Upper lobe of left lung (tissue), 6 donors: ENCODE data around the gene LIAS. TPM values are rescaled to one million over a fixed set of nuclear protein-coding genes. Genes with fewer than 3 reads are reported as not detected.

Experiments used
- ATAC-seq, 2 donors: fragments of 200-7000 bp; cut with Tn5 transposase; one replicate each; pipeline ENCODE4 v1.9.1; 2022; ENCODE audit warnings: mild to moderate bottlenecking in 2 of 2, moderate library complexity in 2 of 2; ENCODE audit not compliant: low FRiP score in 2 of 2
- DNase-seq, 2 donors: peaks; one replicate each; pipeline ENCODE4 v3.0.0-alpha.2; 2019 to 2020
- H3K27ac ChIP-seq, 4 donors: fragments of 200-600 bp; sonication (generic); one replicate each; pipeline ENCODE4 v1.5.1; 2016 to 2019
- H3K27me3 ChIP-seq, 4 donors: fragments of 200-600 bp; sonication (generic); one replicate each; pipeline ENCODE4 v1.5.1; 2017 to 2019
- H3K36me3 ChIP-seq, 4 donors: fragments of 200-600 bp; sonication (generic); one replicate each; pipeline ENCODE4 v1.5.1; 2016 to 2019
- H3K4me1 ChIP-seq, 4 donors: fragments of 200-600 bp; sonication (generic); one replicate each; pipeline ENCODE4 v1.5.1; 2018 to 2019
- H3K4me3 ChIP-seq, 4 donors: fragments of 200-600 bp; sonication (generic); one replicate each; pipeline ENCODE4 v1.5.1; 2017 to 2019; ENCODE audit warnings: mild to moderate bottlenecking in 2 of 4, moderate library complexity in 1 of 4
- H3K9me3 ChIP-seq, 4 donors: fragments of 200-600 bp; sonication (generic); one replicate each; pipeline ENCODE4 v1.5.1; 2018 to 2019
- CTCF ChIP-seq, 6 experiments: fragments of 450-650 bp in 4 of 6; fragments of 200-600 bp in 2 of 6; sonication (generic) in 2 of 6; IDR thresholded peaks; one replicate each; pipeline ENCODE4 v1.5.1; 2016 to 2019; ENCODE audit warnings: antibody characterized with exemption in 6 of 6
- EP300 ChIP-seq, 4 donors: sonication (generic); formaldehyde crosslinking; IDR thresholded peaks; one replicate each; pipeline ENCODE4 v1.5.1; 2017; ENCODE audit warnings: antibody characterized with exemption in 4 of 4, control low read depth in 2 of 4
- POLR2A ChIP-seq, 4 donors: fragments of 450-650 bp; IDR thresholded peaks; one replicate each; pipeline ENCODE4 v1.5.1; 2016 to 2017; ENCODE audit warnings: antibody characterized with exemption in 4 of 4, mild to moderate bottlenecking in 2 of 4
- POLR2AphosphoS5 ChIP-seq, 2 donors: sonication (generic); formaldehyde crosslinking; IDR thresholded peaks; one replicate each; pipeline ENCODE4 v1.5.1; 2017; ENCODE audit warnings: antibody characterized with exemption in 2 of 2
- WGBS, 2 donors: methylation state at CpG; one replicate each; pipeline ENCODE4 v1.1.5; 2017 to 2018; 5-methylcytosine and 5-hydroxymethylcytosine counted together
- total RNA-seq, 6 donors: library from RNA; depleted of rRNA in 4 of 6; stranded (reverse); fragments of >200 nt in 4 of 6; gene quantifications; one replicate each; pipeline versions ENCODE4 v1.1.0 to v1.2.1, GENCODE V29; 2016 to 2021
- donor health status: DM: no; HTN: no; CAD: no; lungs with moderate emphysema.
- donor health status: DM: no; HTN: yes; CAD: no; lungs with severe emphysema.

The LIAS gene
- total RNA-seq, 6 donors from 2014 or later: 4.9 to 23.0 (median 10.8) TPM

DNA sequence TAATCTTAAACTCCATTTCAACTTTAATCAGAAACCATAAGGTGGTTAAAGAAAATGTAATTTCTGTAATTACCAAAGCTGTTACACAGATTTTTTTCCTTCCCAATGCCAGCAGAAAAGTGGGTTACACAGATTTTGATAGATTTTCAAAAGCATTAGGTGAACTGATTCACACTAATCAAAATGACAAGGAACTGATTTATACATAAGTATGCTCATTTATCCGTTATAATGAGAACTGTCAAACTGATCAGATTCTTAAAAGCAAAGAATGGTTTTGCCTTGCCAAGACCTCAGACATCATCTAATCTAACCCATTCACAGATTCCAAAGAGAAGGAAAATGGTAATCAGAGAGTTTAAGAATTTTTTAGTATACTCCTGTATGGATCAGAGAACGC is 63.2 kb downstream of the LIAS start:
- H3K27ac ChIP-seq: no peak overlapping the region
- peaks cover 5 to 16% (median 7%) of the 10 kb centered on the region in 4 donors for H3K4me1 ChIP-seq
- peaks cover 0 to 33% (median 5%) of the 10 kb centered on the region in 4 donors for H3K36me3 ChIP-seq
- TF ChIP-seq EP300 (IDR thresholded peaks at IDR 0.05) (no peak), POLR2A (IDR thresholded peaks at IDR 0.05) (no peak), CTCF (IDR thresholded peaks at IDR 0.05) (no peak), POLR2AphosphoS5 (IDR thresholded peaks at IDR 0.05) (no peak)
- no peak for DNase-seq
- 43 to 85% methylated on average over 2 of the region's 2 CpGs for WGBS, 2 donors
- H3K4me3 ChIP-seq: no peak overlapping the region
- no peaks in the 10 kb centered on the region for H3K9me3 ChIP-seq
- H3K27me3 ChIP-seq: no peaks in the 10 kb centered on the region
- no peak for ATAC-seq

DNA sequence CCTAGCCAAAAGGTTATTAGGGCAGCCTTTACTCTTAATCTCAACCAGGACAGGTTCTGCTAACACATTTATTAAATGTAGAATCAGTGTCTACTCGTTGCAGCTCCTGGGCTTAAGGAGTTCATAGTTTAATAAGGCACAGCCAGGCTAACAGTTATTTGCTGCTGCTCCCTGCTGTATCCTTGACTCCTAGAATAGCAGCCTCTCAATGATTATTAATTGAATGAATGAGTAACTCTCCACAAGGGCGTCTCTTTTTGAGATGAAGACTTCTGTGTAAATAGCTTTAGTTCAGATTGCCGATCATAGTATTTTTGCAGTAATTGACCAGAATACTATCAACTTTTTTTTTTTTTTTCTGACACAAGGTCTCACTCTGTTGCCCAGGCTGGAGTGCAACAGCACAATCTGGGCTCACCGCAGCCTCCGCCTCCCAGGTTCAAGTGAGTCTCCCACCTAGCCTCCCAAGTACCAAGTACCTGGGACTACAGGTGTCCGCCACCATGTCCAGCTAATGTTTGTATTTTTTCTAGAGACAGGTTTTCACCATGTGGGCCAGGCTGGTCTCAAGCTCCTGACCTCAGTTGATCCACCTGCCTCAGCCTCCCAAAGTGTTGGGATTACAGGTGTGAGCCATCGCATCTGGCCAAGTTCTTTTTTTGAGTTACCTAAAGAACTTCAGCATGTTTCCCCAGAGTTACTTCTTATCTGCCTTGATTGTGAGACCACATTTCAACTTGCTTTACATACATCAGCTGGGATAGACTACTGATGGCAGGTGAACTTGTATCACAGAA is 65.5 kb downstream of the LIAS start:
- Histone ChIP-seq H3K27ac (no peak overlapping the region), H3K4me3 (no peak overlapping the region), H3K4me1 (peaks cover 12 to 26% (median 16%) of the 10 kb centered on the region in 4 donors), H3K9me3 (no peaks in the 10 kb centered on the region), H3K36me3 (peaks cover 0 to 11% (median 2%) of the 10 kb centered on the region in 4 donors), H3K27me3 (no peaks in the 10 kb centered on the region)
- no peak for TF ChIP-seq POLR2AphosphoS5 (IDR thresholded peaks at IDR 0.05)
- TF ChIP-seq EP300 (IDR thresholded peaks at IDR 0.05): no peak
- TF ChIP-seq POLR2A (IDR thresholded peaks at IDR 0.05): no peak
- no peak for TF ChIP-seq CTCF (IDR thresholded peaks at IDR 0.05)
- DNase-seq (no peak), ATAC-seq (no peak)
- 84 to 85% methylated on average over 7 of the region's 7 CpGs for whole genome bisulfite sequencing, 2 donors

DNA sequence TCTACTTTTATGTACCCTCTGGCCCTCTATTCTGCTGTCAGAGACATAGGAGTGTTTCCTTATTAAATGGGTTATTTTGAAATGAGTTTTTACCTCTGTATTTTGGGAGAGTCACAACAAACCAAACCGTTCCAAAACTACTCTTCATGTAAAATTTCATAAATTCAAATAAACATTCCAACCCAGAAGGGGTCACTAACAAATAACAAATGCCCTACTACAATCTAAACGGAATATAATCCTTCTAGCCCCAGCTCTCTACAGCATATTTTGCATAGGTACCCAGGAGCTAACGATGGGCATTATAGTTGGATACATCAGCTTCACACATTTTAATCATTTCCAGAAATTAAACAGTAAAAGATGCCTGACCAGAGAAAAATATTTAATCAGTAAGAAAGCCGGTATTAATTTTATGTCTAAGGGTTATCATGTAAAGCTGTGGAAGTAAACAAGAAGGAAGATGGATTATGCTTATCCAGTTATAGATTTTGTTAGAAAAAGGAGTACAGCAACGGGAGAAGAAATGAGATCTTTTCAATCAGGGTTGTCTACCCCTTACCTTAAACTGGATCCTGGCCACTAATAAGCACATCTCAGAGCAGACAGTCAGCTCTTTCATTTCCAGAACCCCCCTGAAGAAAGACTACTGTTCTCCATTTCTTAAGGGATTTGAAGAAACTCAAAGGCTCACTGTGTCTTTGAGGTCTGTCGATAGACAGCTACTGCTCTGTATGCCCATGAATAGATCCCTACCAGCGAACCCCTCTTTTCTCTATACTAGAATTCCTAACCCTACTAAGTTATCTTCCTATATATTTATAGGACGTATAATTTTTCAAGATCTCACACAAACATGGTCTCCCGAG is 67.2 kb downstream of the LIAS start:
- peaks cover 0 to 3% (median 0%) of the 10 kb centered on the region in 4 donors for H3K9me3 ChIP-seq
- peak overlapping the region; percentile 88 to 95 (median 90) for H3K27ac ChIP-seq
- H3K27me3 ChIP-seq: no peaks in the 10 kb centered on the region
- H3K4me3 ChIP-seq: peak overlapping the region; percentile 58 to 88 (median 74)
- TF ChIP-seq POLR2AphosphoS5 (IDR thresholded peaks at IDR 0.05) (no peak), CTCF (IDR thresholded peaks at IDR 0.05) (no peak), POLR2A (IDR thresholded peaks at IDR 0.05) (no peak), EP300 (IDR thresholded peaks at IDR 0.05) (no peak)
- H3K4me1 ChIP-seq: peaks cover 12 to 26% (median 16%) of the 10 kb centered on the region in 4 donors
- H3K36me3 ChIP-seq: no peaks in the 10 kb centered on the region
- 24 to 28% methylated on average over 9 of the region's 9 CpGs for WGBS, 2 donors
- DNase-seq: no peak
- ATAC-seq: no peak

GRCh38 chr4:39526765-39527295 is 68.0 kb downstream of the LIAS start:
- no peak for ATAC-seq
- Histone ChIP-seq H3K9me3 (peaks cover 0 to 3% (median 0%) of the 10 kb centered on the region in 4 donors), H3K36me3 (peaks cover 0 to 2% (median under 1%) of the 10 kb centered on the region in 4 donors), H3K4me1 (peaks cover 12 to 26% (median 16%) of the 10 kb centered on the region in 4 donors), H3K27ac (peak overlapping the region; percentile 88 to 95 (median 90)), H3K4me3 (peak overlapping the region; percentile 58 to 88 (median 74)), H3K27me3 (no peaks in the 10 kb centered on the region)
- WGBS, 2 donors: 1% methylated on average over 26 to 31 of the region's 33 CpGs
- no peak for TF ChIP-seq POLR2AphosphoS5 (IDR thresholded peaks at IDR 0.05)
- TF ChIP-seq EP300 (IDR thresholded peaks at IDR 0.05): no peak
- TF ChIP-seq POLR2A (IDR thresholded peaks at IDR 0.05): no peak
- no peak for TF ChIP-seq CTCF (IDR thresholded peaks at IDR 0.05)
- no peak for DNase-seq
